ENCODE results near the gene KRT4.

The KRT4 gene

GRCh38 chr12:52806169-52806811 is 7.6 kb downstream of the KRT4 start:
- Histone ChIP-seq H2BK12ac (ENCODE audit: low read length) (no peak overlapping the region), H3K79me1 (ENCODE audit: low read length) (no peaks in the 10 kb centered on the region), H3K23ac (ENCODE audit: low read length) (no peak overlapping the region), H3K4me1 (ENCODE audit: control insufficient read depth in 1 of 2, insufficient read depth in 2 of 2, low read length in 2 of 2) (no peaks in the 10 kb centered on the region), H3K18ac (ENCODE audit: low read length) (no peak overlapping the region), H3K4ac (ENCODE audit: low read depth, low read length) (no peak overlapping the region), H3K27ac (ENCODE audit: low read depth, low read length) (no peak overlapping the region), H4K12ac (ENCODE audit: low read depth, low read length) (no peak overlapping the region), H3K79me2 (ENCODE audit: control insufficient read depth, insufficient read depth, low read length, poor library complexity) (no peaks in the 10 kb centered on the region), H3K9ac (ENCODE audit: low read length) (no peak overlapping the region), H3K36me3 (ENCODE audit: control insufficient read depth in 1 of 2, insufficient read depth in 2 of 2, low read length in 2 of 2) (no peaks in the 10 kb centered on the region), H3K27me3 (ENCODE audit: insufficient read depth, low read length) (no peaks in the 10 kb centered on the region), H4K8ac (ENCODE audit: low read depth, low read length) (no peak overlapping the region), H3K4me3 (ENCODE audit: low read depth, low read length) (no peak overlapping the region), H3K9me3 (ENCODE audit: insufficient read depth, low read depth, low read length) (peaks cover 4% of the 10 kb centered on the region), H2AK5ac (ENCODE audit: low read length) (no peak overlapping the region), H4K91ac (ENCODE audit: low read depth, low read length) (no peak overlapping the region), H2AFZ (ENCODE audit: insufficient read depth, low read length, poor library complexity) (no peak overlapping the region), H2BK5ac (ENCODE audit: low read depth, low read length, poor library complexity) (no peak overlapping the region), H3K14ac (ENCODE audit: low read length) (no peak overlapping the region), H2BK120ac (ENCODE audit: insufficient read depth, low read length, poor library complexity) (no peak overlapping the region), H3K4me2 (ENCODE audit: low read length) (no peak overlapping the region)
- no CpG with 5 or more reads among the region's 3 CpGs for WGBS (ENCODE audit: extremely low coverage, insufficient coverage, insufficient read length)
- no peak for DNase-seq

GRCh38 chr12:52805739-52806138 is 8.2 kb downstream of the KRT4 start:
- H2BK120ac ChIP-seq (ENCODE audit: insufficient read depth, low read length, poor library complexity) = no peak overlapping the region
- H3K9ac ChIP-seq (ENCODE audit: low read length) = no peak overlapping the region
- H3K18ac ChIP-seq (ENCODE audit: low read length) = no peak overlapping the region
- H3K14ac ChIP-seq (ENCODE audit: low read length) = no peak overlapping the region
- no peaks in the 10 kb centered on the region for H3K27me3 ChIP-seq (ENCODE audit: insufficient read depth, low read length)
- no peak overlapping the region for H4K91ac ChIP-seq (ENCODE audit: low read depth, low read length)
- no peaks in the 10 kb centered on the region for H3K36me3 ChIP-seq (ENCODE audit: control insufficient read depth in 1 of 2, insufficient read depth in 2 of 2, low read length in 2 of 2)
- no peaks in the 10 kb centered on the region for H3K79me2 ChIP-seq (ENCODE audit: control insufficient read depth, insufficient read depth, low read length, poor library complexity)
- no peak overlapping the region for H2AK5ac ChIP-seq (ENCODE audit: low read length)
- H3K27ac ChIP-seq (ENCODE audit: low read depth, low read length) = no peak overlapping the region
- H4K8ac ChIP-seq (ENCODE audit: low read depth, low read length) = no peak overlapping the region
- H3K9me3 ChIP-seq (ENCODE audit: insufficient read depth, low read depth, low read length) = peaks cover 4% of the 10 kb centered on the region
- no peak overlapping the region for H2BK5ac ChIP-seq (ENCODE audit: low read depth, low read length, poor library complexity)
- no peak for DNase-seq
- H3K23ac ChIP-seq (ENCODE audit: low read length) = no peak overlapping the region
- no peak overlapping the region for H2AFZ ChIP-seq (ENCODE audit: insufficient read depth, low read length, poor library complexity)
- no peaks in the 10 kb centered on the region for H3K4me1 ChIP-seq (ENCODE audit: control insufficient read depth in 1 of 2, insufficient read depth in 2 of 2, low read length in 2 of 2)
- H3K4me2 ChIP-seq (ENCODE audit: low read length) = no peak overlapping the region
- WGBS (ENCODE audit: extremely low coverage, insufficient coverage, insufficient read length) = no CpG with 5 or more reads among the region's 3 CpGs
- H3K4me3 ChIP-seq (ENCODE audit: low read depth, low read length) = no peak overlapping the region
- H3K4ac ChIP-seq (ENCODE audit: low read depth, low read length) = no peak overlapping the region
- no peaks in the 10 kb centered on the region for H3K79me1 ChIP-seq (ENCODE audit: low read length)
- no peak overlapping the region for H2BK12ac ChIP-seq (ENCODE audit: low read length)
- no peak overlapping the region for H4K12ac ChIP-seq (ENCODE audit: low read depth, low read length)

- no peaks in the 10 kb centered on the region for H3K27me3 ChIP-seq (ENCODE audit: insufficient read depth, low read length)
- no peak overlapping the region for H3K4me2 ChIP-seq (ENCODE audit: low read length)
- H3K79me2 ChIP-seq (ENCODE audit: control insufficient read depth, insufficient read depth, low read length, poor library complexity) = no peaks in the 10 kb centered on the region
- no peak overlapping the region for H3K27ac ChIP-seq (ENCODE audit: low read depth, low read length)
- no peaks in the 10 kb centered on the region for H3K4me1 ChIP-seq (ENCODE audit: control insufficient read depth in 1 of 2, insufficient read depth in 2 of 2, low read length in 2 of 2)
- no peak overlapping the region for H3K23ac ChIP-seq (ENCODE audit: low read length)
- no peak overlapping the region for H2AFZ ChIP-seq (ENCODE audit: insufficient read depth, low read length, poor library complexity)
- H2BK12ac ChIP-seq (ENCODE audit: low read length) = no peak overlapping the region
- H3K18ac ChIP-seq (ENCODE audit: low read length) = no peak overlapping the region
- no peak overlapping the region for H4K8ac ChIP-seq (ENCODE audit: low read depth, low read length)
- H3K9me3 ChIP-seq (ENCODE audit: insufficient read depth, low read depth, low read length) = peaks cover 4% of the 10 kb centered on the region
- no peak overlapping the region for H3K4ac ChIP-seq (ENCODE audit: low read depth, low read length)
- no peaks in the 10 kb centered on the region for H3K36me3 ChIP-seq (ENCODE audit: control insufficient read depth in 1 of 2, insufficient read depth in 2 of 2, low read length in 2 of 2)
- H3K9ac ChIP-seq (ENCODE audit: low read length) = no peak overlapping the region
- H2AK5ac ChIP-seq (ENCODE audit: low read length) = no peak overlapping the region
- H3K4me3 ChIP-seq (ENCODE audit: low read depth, low read length) = no peak overlapping the region
- no peak overlapping the region for H4K12ac ChIP-seq (ENCODE audit: low read depth, low read length)
- H4K91ac ChIP-seq (ENCODE audit: low read depth, low read length) = no peak overlapping the region
- no peaks in the 10 kb centered on the region for H3K79me1 ChIP-seq (ENCODE audit: low read length)
- no peak overlapping the region for H2BK5ac ChIP-seq (ENCODE audit: low read depth, low read length, poor library complexity)
- H2BK120ac ChIP-seq (ENCODE audit: insufficient read depth, low read length, poor library complexity) = no peak overlapping the region
- no peak overlapping the region for H3K14ac ChIP-seq (ENCODE audit: low read length)
- DNase-seq = no peak
- WGBS (ENCODE audit: extremely low coverage, insufficient coverage, insufficient read length) = no CpG with 5 or more reads among the region's 1 CpG
These were observed 8.9 kb downstream of the KRT4 start for GRCh38 chr12:52805000-52805399.

- no peak overlapping the region for H2BK120ac ChIP-seq (ENCODE audit: insufficient read depth, low read length, poor library complexity)
- H3K23ac ChIP-seq (ENCODE audit: low read length) = no peak overlapping the region
- no peaks in the 10 kb centered on the region for H3K79me1 ChIP-seq (ENCODE audit: low read length)
- H3K4me1 ChIP-seq (ENCODE audit: control insufficient read depth in 1 of 2, insufficient read depth in 2 of 2, low read length in 2 of 2) = no peaks in the 10 kb centered on the region
- H3K14ac ChIP-seq (ENCODE audit: low read length) = no peak overlapping the region
- no peak overlapping the region for H4K8ac ChIP-seq (ENCODE audit: low read depth, low read length)
- no peaks in the 10 kb centered on the region for H3K79me2 ChIP-seq (ENCODE audit: control insufficient read depth, insufficient read depth, low read length, poor library complexity)
- no peak overlapping the region for H3K4me2 ChIP-seq (ENCODE audit: low read length)
- H3K27ac ChIP-seq (ENCODE audit: low read depth, low read length) = no peak overlapping the region
- no peak overlapping the region for H2BK5ac ChIP-seq (ENCODE audit: low read depth, low read length, poor library complexity)
- peaks cover 1% of the 10 kb centered on the region for H3K9me3 ChIP-seq (ENCODE audit: insufficient read depth, low read depth, low read length)
- no peak overlapping the region for H3K9ac ChIP-seq (ENCODE audit: low read length)
- no peak overlapping the region for H3K4ac ChIP-seq (ENCODE audit: low read depth, low read length)
- no peak for DNase-seq
- WGBS (ENCODE audit: extremely low coverage, insufficient coverage, insufficient read length) = no CpG with 5 or more reads among the region's 6 CpGs
- no peak overlapping the region for H2AFZ ChIP-seq (ENCODE audit: insufficient read depth, low read length, poor library complexity)
- H3K27me3 ChIP-seq (ENCODE audit: insufficient read depth, low read length) = no peaks in the 10 kb centered on the region
- H3K4me3 ChIP-seq (ENCODE audit: low read depth, low read length) = no peak overlapping the region
- H2AK5ac ChIP-seq (ENCODE audit: low read length) = no peak overlapping the region
- no peak overlapping the region for H3K18ac ChIP-seq (ENCODE audit: low read length)
- H3K36me3 ChIP-seq (ENCODE audit: control insufficient read depth in 1 of 2, insufficient read depth in 2 of 2, low read length in 2 of 2) = no peaks in the 10 kb centered on the region
- H4K91ac ChIP-seq (ENCODE audit: low read depth, low read length) = no peak overlapping the region
- no peak overlapping the region for H4K12ac ChIP-seq (ENCODE audit: low read depth, low read length)
- H2BK12ac ChIP-seq (ENCODE audit: low read length) = no peak overlapping the region
These were observed 11.5 kb downstream of the KRT4 start for GRCh38 chr12:52802442-52802841.
